Right forelimb (tissue), 1 donor: ENCODE measurements around the gene AP4S1.
"Not testable (repeated sequence)": the region's sequence is repeated elsewhere in the genome, so short reads cannot be mapped to it uniquely, and the experiment has no call there.

ENCODE experiments used
- DNase-seq: peaks from one replicate; pipeline ENCODE4 v3.0.0-alpha.2; 2018

The AP4S1 gene, protein sequence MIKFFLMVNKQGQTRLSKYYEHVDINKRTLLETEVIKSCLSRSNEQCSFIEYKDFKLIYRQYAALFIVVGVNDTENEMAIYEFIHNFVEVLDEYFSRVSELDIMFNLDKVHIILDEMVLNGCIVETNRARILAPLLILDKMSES

GRCh38 chr14:31025367-31026076 is at the start of gene AP4S1:
Gene AP4S1 (plus strand): TSS chr14:31025649. CDS start chr14:31066197, 40,548 bp downstream.
- peak; percentile 77 for DNase-seq

GRCh38 chr14:30977752-30978151 is 47.7 kb upstream of the AP4S1 start:
- no peak for DNase-seq

- DNase-seq: not testable (repeated sequence)
Measured at GRCh38 chr14:30980106-30980704, 45.2 kb upstream of the AP4S1 start.

DNA sequence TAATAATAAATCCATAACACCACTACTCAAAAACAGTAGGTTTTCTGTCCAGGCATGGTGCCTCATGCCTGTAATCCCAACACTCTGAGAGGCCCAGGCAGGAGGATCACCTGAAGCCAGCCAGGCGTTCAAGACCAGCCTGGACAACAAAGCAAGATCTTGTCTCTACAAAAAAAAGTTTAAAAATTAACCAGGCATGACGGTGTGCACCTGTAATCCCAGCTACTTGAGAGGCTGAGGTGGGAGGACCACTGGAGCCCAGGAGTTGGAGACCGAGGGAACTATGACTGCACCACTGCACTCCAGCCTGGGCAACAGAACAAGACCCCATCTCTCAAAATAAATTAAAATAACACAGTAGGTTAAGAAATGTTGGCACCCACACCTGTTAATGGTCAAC is 44.5 kb upstream of the AP4S1 start:
- no peak for DNase-seq

DNA sequence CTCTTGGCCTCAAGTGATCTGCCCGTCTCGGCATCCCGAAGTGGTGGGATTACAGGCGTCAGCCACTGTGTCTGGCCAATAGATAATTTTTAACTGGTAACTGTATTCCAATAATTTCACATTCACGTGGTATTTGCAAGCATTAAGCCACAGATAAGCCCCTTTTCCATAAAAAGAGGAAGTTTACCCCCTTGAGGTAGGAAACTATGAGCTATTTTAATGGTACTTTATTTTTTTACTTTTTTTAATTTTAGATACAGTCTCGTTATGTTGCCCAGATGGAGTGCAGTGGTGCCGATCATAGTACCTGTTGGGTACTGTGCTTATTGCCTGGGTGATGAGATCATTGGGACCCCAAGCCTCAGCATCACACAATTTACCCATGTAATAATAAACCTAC is 42.9 kb upstream of the AP4S1 start:
- no peak for DNase-seq

- no peak for DNase-seq
Measured at GRCh38 chr14:30983858-30984257, 41.6 kb upstream of the AP4S1 start.

- DNase-seq: no peak
Measured at GRCh38 chr14:30985796-30986195, 39.7 kb upstream of the AP4S1 start.

DNA sequence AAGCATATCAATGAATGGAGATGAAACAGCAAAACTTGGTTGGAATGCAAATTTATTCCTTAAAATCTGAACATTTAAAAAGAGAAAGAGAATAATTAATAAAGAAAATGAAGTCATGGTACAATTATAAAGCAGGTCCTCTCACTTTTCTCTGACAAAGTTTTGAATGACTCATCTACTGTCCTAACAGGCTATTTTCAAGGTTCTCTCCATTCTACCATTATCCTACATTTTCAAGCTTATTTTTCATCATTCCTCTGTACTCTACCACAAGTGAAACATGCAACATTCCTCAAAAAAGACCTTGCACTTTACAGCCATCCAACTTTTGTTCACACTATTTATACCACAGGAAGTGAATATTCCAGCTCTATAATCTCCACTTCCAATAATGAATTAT is 36.9 kb upstream of the AP4S1 start:
- no peak for DNase-seq

GRCh38 chr14:30990770-30991169 is 34.7 kb upstream of the AP4S1 start:
- DNase-seq: no peak

DNA sequence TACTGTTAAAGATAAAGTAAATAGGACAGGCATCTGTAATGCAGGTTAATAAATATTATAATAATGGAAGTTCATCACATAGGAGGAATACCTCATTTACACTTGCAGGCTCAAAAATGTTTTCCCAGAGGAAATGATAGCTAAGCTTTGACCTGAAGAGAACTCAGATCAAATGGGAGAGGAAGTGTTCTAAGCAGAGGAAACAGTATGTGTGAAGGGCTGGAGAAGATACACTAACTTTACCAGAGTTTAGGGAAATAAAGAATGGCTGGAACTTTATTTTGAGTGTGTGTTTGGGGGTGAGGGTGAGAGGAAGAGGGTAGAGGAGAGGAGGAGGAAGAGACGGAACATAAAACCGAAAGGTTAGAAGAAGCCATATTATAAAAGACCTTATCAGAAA is 34.0 kb upstream of the AP4S1 start:
- DNase-seq: no peak

GRCh38 chr14:30993071-30993470 is 32.4 kb upstream of the AP4S1 start:
- no peak for DNase-seq

DNA sequence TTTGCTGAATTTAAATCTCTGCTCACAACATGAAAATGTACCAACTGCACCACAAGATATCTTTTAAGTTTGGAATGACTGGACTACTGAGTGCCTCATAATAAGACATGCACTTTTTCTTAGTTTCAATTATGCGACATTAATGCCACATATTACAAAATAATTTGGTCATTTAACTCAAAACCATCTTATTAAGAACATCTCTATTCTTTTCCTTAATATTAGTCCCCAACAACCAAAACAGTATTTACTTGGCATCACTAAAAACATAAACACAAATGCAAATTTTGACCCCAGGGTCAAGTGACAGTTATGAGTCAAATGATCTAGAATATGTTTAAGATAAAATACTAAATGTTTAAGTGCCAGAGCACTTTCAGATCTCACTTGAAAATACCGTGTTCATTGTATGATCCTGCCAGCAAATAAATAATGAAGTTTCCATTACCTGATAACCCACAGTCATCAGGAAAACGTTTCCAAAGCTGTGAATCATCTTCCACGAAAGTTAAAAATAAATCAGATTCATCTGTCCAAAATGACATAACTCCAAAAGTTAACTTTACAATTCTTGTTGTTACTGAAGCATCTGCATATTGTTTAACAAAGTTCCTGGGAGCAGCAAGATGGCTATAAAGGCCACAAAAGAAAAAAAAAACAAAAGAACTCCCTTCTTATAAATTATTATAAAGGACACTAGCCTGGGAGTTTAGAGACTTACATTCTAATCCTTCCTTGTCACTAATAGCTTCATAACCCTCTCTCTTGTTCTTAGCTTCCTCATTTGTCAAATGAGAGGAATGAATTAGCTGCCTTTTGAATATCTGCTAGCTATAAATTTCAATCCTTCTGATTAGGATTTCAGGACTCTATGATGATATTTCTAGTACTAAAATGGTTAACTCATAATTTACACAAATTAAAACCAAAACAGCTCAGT is 30.5 kb upstream of the AP4S1 start:
- no peak for DNase-seq

DNA sequence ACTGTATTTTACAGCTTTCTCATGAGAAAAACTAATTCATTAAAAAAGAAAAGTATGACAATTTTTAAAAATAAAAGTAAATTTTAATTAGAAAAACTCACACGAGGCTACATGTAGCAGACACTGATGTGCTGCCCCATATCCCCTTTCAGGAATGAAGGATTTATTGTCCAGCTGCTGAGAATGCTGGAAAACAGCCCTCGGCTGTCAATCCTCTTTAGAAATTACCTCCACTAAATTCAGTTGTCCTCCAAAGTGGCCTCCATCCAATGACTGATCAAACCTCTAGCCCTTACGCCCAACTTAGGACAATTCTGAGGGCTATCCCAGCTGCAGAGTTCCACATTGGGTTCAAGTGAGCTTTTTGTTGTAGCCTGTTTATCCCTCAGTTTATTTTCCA is 29.8 kb upstream of the AP4S1 start:
- DNase-seq: no peak

DNA sequence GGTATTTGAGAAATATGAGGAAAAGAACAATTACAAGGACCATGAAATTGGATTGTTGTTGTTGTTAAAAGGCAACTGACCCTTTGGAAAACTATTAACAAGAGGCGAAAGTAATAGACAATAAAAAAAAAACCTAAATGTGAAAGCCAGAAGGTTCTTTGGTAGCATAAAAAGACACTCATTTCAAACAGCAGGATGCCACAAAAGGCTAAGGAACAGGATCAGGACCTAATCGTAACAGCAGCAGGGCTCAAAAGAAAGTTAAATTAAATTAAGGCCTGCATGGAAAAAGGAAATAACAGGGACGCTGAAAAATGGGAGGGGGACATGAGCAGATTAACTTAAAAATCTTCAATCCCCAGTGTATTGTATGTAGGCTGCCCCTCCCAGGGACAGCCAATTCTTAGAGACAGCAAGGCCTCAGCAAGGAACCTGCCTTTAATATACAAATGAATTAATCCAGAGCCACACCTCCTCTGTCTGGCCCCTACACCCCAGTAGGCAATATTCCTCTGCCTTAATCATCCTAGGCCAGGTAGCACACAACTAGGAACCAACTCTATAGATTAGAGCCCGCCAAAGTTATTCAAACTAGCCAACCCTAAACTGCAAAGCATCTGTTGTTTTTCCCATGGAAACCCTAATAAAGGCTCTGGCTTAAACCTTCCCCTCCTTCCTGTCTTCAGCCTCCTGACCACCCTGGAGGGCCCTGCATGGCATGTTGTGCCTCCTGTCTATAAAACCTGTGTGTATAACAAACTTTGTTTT is 28.4 kb upstream of the AP4S1 start:
- DNase-seq: no peak

GRCh38 chr14:30998100-30998706 is 27.2 kb upstream of the AP4S1 start:
- DNase-seq: no peak

GRCh38 chr14:30999038-30999773 is 26.2 kb upstream of the AP4S1 start:
- no peak for DNase-seq

- DNase-seq: no peak
Measured at GRCh38 chr14:31000629-31001338, 24.7 kb upstream of the AP4S1 start.

GRCh38 chr14:31001339-31001658 is 24.1 kb upstream of the AP4S1 start:
- DNase-seq: no peak

DNA sequence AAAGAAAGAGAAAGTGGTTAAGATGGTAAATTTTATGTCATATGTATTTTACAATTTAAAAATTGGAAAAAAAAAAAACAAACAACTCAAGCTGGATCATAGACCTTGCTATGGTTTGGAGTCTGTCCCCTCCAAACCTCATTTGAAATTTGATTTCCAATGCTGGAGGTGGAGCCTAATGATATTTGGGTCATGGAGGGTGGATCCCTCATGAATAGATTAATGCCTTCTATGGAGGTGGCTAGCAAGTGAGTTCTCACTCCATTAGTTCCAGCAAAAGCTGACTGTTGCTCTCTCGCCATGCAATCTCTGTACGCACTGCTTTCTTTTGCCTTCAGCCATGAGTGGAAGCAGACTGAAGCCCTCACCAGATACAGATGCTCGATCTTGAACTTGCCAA is 22.2 kb upstream of the AP4S1 start:
- no peak for DNase-seq

DNA sequence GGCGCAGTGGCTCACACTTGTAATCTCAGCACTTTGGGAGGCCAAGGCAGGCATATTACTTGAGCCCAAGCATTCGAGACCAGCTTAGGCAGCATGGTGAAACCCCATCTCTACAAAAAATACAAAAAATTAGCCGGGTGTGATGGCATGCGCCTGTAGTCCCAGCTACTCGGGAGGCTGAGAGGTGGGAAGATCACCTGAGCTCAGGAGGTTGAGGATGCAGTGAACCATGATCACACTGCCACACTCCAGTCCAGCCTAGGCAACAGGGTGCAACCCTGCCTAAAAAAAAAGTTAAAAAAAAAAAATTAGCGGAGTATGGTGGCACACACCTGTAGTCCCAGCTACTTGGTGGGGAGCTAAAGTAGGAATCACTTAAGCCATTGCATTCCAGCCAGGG is 21.4 kb upstream of the AP4S1 start:
- not testable (repeated sequence) for DNase-seq

- DNase-seq: no peak
Measured at GRCh38 chr14:31006703-31007102, 18.7 kb upstream of the AP4S1 start.
